GM19397 (cell line): Measurements from ENCODE around the gene BOD1L2.

Experiments used
- ATAC-seq: cut with Tn5 transposase; IDR thresholded peaks from one replicate; pipeline ENCODE4 v1.9.1; 2021; ENCODE audit warnings: mild to moderate bottlenecking, moderate library complexity; ENCODE audit not compliant: unreplicated experiment

The BOD1L2 gene

GRCh38 chr18:57146956-57147636 lies at the start of gene BOD1L2:
Gene BOD1L2 (plus strand): TSS chr18:57147087. CDS start chr18:57147313, 226 bp downstream.
- no peak for ATAC-seq

DNA sequence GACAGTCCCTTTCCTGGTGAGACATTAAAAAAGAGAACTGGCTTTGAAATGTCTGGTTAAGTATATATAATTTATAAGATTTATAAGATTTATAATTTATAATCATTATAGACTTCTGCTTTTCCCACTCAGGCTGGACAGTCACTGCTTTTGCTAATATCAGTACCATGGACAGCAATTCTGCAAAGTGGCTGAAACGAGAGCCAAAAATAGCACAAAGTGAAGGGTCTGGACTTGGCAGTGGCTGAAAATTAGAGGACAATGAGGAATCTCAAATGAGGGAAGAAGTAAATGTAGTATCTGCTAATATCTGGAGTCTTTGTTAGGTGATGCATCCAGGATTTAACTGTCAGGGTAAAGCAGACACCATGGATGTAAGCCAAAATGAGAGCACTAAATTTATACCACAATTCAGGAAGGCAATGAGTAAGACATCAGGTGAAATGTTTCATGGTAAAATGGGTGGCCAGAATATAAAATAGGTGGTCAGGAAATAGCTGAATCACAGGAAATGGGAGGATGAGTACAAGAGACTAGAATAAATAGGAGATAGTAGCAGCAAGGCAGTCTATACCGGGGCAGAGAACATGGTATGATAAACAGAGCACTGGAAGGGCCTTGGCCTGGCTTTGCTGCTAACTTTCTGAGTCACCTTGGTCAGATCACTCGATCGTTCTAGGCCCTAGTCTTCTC lies 39.6 kb upstream of the BOD1L2 start:
- no peak for ATAC-seq

- ATAC-seq: no peak
Observed at GRCh38 chr18:57110290-57110689, 36.6 kb upstream of the BOD1L2 start.

DNA sequence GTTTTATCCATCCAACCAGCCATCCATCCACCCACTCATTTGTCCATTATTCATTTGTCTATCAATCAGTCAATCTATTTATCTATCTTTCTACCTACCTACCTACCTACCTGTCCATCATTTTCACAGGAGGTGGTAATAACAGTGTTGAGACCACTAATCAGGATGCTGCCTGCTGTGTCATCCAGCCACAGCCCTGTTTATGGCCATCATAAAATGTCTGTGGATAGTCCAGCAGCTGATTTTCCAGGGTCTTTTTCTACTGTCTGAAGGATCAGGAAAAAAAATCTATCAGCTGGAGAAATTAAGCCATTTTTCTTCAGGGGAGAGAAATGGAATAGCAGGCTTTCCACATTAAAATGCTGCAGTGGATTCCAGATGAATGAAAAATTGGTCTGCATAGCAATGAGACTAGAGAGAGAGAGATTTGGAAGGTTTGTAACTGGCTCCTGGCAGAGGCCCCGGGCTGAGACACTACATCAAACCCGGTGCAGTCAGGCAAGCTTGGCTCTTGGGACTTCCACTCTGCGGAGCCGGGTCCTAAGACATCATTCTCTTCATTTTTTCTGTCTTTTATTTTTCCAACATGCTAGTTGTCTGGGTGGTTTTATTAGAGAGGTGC lies 33.0 kb upstream of the BOD1L2 start:
- no peak for ATAC-seq

- ATAC-seq: no peak
Observed at GRCh38 chr18:57116598-57117132, 30.2 kb upstream of the BOD1L2 start.

- no peak for ATAC-seq
Observed at GRCh38 chr18:57121542-57122112, 25.3 kb upstream of the BOD1L2 start.

DNA sequence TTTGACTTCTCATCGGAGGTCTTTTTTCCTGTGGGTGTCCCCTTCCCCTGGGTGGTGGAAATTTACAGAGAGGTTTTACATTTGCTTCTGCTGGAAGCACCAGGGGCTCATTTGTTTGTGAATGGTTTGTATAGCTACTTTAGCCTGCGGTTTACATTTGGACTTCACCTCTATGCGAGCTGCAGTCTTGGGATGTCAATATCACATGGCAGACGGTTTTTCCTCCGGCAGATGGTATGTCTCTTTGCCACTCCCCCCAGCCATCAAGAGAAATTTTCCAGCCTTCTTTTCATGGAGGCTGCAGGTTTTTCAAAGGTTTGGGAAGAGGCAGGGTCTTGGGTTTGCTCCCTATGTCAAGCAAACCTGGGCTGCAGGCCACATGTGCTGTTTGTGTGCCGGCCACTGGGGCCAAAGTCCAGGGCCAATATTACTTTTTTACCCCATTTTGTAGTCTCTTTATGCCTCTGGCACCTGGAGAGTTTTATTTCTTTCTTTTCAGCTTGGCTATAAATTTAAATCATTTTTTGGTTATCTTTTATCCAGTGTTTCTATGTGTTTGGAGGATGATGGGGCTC lies 23.9 kb upstream of the BOD1L2 start:
- ATAC-seq: no peak

DNA sequence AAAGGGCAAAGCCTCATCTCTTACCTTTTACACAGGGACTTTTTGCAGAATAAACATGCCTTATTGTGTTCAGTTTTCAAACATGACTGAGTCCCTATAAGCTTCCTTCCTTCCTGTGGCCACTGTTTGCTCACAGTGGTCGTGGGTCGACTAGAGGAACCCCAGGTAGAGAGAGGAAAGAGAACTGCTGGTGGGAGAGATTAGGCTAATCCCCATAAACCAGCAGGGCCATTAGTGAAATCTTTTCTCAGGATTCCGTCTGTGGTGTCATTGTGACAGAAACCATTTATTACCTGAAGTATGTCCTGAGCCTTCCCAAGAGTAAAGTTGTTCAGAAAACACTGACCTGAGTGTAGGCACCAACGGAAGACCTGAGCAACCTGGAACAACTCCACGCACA lies 21.3 kb upstream of the BOD1L2 start:
- ATAC-seq: no peak

- ATAC-seq: no peak
Observed at GRCh38 chr18:57128220-57128932, 18.5 kb upstream of the BOD1L2 start.

DNA sequence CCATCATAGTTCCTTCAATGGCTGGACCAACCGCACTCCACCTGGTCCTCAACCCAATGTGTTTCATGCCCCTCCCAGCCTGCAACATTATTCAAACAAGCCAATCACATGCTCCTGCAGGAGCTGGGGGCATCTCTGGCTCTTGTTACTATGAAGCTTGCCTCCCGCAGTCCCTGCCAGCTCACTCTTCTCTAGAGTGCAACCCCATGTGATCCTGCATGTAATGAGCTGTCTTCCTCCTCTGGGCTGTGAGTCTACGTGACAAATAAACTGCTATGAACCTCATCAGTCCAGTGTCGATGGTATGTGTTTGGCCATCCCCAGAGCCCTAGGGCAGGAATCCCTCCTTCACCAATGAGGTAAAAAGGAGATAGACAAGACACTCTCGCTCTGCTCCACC lies 15.8 kb upstream of the BOD1L2 start:
- no peak for ATAC-seq

- no peak for ATAC-seq
Observed at GRCh38 chr18:57131782-57132181, 15.1 kb upstream of the BOD1L2 start.

DNA sequence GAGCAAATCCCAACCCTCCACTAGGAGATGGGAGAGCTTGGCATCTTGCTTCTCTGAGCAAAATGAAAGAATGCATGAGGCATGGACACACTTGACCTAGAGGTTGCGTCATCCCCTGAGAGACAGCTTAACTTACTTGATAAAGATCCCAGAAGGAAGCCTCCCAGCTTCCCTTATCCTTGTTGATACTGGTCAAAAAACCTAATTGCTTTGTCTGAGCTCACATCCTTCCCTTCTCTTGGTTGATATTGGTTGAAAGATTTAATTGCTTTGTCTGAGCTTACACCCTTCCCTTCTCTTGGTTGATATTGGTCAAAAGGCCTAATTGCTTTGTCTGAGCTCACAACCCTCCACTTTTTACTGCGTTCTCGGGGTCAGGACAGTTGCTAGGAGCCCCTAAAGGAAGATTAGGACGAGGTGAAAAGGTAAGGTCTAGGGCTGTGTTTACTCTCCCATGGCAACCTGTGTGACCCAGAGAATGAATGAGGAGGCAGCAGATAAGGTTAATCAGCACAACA lies 12.2 kb upstream of the BOD1L2 start:
- no peak for ATAC-seq

DNA sequence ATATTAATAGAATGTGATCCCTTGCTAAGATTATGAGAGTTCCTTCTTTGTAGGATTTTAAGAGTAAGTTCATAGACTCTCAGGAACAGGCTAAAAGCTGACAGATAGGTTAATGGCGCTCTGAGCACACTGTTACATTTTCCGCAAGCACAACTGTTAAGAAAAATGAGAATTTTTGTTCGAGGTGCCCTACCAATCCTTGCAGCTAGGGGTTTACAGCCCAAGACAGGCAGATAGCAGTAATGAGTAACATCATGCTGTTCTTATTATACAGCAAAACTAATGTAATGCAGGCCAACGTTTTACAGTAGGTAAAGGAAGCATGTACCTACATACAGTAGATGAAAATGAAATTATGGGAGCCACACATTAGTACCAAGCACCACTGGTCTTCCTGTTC lies 11.2 kb upstream of the BOD1L2 start:
- no peak for ATAC-seq

DNA sequence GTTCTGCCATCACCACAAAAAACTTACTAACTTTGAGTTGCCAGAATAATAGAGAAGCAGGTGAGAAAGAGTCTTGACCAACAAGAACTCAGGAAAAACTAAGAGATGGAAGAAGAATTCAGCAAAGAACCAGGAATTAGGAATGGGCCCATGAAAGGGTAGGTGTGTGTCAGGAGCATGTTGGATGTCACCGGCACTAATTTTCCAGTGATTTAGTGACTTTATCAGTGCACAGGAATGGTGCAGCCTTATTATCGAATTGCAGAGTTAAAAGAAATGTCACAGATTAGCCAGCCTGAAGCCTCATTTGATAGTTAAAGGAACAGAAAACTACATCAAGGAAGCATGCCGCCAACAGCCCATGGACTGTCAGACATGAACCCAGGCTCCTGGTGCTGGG lies 9.0 kb upstream of the BOD1L2 start:
- no peak for ATAC-seq

- no peak for ATAC-seq
Observed at GRCh38 chr18:57141208-57142129, 5.4 kb upstream of the BOD1L2 start.

DNA sequence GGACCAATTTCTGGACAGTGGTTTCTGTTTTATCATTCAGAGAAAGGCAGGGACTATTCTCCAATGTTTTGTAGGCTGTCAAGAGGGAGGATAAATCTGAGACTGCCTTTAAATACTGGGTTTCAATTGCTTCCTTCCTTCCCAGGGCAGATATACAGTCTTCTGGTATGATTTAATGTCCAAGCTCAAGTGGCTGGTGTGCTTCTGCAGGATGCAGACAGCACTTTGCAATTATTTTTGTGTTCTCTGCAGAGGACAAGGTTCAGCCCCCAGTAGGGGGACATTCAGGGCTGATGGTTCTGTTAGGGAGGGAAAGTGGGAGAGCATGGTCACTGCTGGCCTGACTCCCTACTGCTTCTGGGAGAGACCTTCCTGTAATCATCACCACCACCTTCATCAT lies 4.6 kb upstream of the BOD1L2 start:
- ATAC-seq: no peak

DNA sequence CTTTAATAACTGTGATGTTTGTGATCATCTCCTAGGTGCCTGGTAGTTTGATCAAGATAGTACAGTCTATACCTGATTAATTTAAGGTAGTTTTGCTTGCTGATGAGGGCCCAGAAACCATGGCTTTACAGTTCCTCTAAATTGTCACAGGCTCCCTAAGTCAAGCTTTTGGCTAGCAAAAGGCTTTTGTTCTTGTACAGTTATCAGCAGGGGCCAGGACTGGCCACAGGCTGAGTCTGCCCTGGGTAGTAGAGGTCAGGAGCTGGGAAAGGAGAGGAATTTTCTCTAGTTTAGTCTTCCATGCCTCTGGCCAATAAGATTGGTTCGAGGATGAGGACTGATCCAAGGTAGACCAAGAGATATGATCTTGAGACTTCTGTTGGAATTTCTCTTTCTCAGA lies 3.6 kb upstream of the BOD1L2 start:
- ATAC-seq: no peak

DNA sequence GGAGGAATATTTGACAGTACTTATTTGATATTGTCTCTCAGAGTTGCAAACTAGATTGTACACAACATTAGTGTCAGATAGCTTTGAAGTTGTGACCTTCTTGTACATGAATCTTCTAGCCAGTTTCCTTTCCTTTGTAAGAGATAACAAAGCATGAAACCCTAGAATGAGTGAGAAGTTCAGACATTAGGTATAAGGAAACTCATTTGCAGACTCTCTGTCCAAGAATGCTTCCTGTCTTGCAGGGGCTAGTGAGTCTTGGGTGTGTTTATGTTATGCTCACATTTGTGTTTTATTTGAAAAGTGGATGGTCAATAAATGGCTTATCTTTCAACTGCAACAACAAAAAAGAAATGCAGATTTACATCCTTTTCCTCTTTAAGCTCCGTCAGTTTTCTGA lies 1.4 kb downstream of the BOD1L2 start:
- ATAC-seq: no peak

- no peak for ATAC-seq
Observed at GRCh38 chr18:57149051-57149450, 2.2 kb downstream of the BOD1L2 start.
